Upper lobe of right lung (tissue), 1 donor: Measurements from ENCODE around the gene CDPF1. TPM values are rescaled to one million over a fixed set of nuclear protein-coding genes. Genes with fewer than 3 reads are reported as not detected.

Source experiments
- ATAC-seq: fragments of 200-7000 bp; cut with Tn5 transposase; one replicate; pipeline ENCODE4 v1.9.1; 2020; ENCODE audit warnings: mild to moderate bottlenecking, moderate library complexity
- DNase-seq: peaks from one replicate; pipeline ENCODE4 v3.0.0-alpha.2; 2020
- H3K27ac ChIP-seq: fragments of 200-600 bp; one replicate; pipeline ENCODE4 v1.8.0; 2022
- H3K27me3 ChIP-seq: fragments of 200-600 bp; one replicate; pipeline ENCODE4 v1.8.0; 2022; ENCODE audit warnings: mild to moderate bottlenecking
- H3K36me3 ChIP-seq: fragments of 200-600 bp; one replicate; pipeline ENCODE4 v1.8.0; 2022
- H3K4me1 ChIP-seq: fragments of 200-600 bp; one replicate; pipeline ENCODE4 v1.8.0; 2022
- H3K4me3 ChIP-seq: fragments of 200-600 bp; one replicate; pipeline ENCODE4 v1.8.0; 2022; ENCODE audit warnings: mild to moderate bottlenecking
- H3K9me3 ChIP-seq: fragments of 200-600 bp; one replicate; pipeline ENCODE4 v1.8.0; 2022
- CTCF ChIP-seq: fragments of 200-600 bp; IDR thresholded peaks from one replicate; pipeline ENCODE4 v1.8.0; 2022; ENCODE audit warnings: antibody characterized with exemption
- intact Hi-C: fragments of 100-400 bp; cut with DNase I; formaldehyde crosslinking; loops from one replicate; pipeline ENCODE4 v1.11.0; 2022
- total RNA-seq: library from RNA; stranded (reverse); fragmentation: NEBNext Ultra II Directional; extraction: Animal tissue kit (Norgen Biotek cat#: 25700); gene quantifications from one replicate; pipeline ENCODE4 v1.2.1, GENCODE V29; 2021
- donor health status: DM: no; HTN: yes; CAD: no; lungs with severe emphysema.

CDPF1 gene
- total RNA-seq, 1 donor from 2014 or later: 9.0 TPM

DNA sequence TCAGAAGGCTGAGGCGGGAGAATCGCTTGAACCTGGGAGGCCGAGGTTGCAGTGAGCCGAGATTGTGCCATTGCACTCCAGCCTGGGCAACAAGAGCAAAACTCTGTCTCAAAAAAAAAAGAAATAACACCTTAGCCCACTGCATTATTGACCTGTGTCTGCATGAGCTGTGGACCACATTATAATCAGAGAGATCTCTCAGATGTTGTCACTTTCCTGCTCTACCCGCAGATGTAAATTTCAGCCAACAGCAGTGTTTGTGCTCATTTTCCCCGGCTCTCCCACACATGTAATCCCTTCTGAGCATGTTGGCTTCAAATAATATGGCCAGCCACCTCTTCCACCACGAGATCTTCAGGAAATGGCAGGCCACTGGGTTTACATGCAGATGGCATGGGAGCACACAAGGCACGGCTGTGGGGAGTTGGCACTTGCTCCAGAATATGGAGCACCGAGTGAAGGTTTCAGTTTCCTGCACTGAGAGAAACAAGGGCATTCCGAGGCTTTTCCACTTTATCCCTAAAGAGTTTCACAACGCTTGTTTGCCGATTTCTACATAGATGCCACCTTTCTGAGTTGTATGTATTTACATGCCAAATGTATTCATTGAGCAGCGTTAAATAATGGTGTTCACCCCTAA lies 19.7 kb downstream of the CDPF1 start:
- intact Hi-C loops: no loop called here
- no peak for ATAC-seq
- H3K36me3 ChIP-seq: peaks cover 18% of the 10 kb centered on the region

GRCh38 chr22:46229701-46230100 lies 20.4 kb downstream of the CDPF1 start:
- H3K4me3 ChIP-seq: no peak overlapping the region
- H3K27ac ChIP-seq: no peak overlapping the region
- TF ChIP-seq CTCF: no peak
- intact Hi-C loops: no loop called here
- no peak for DNase-seq
- no peaks in the 10 kb centered on the region for H3K9me3 ChIP-seq
- H3K36me3 ChIP-seq: peaks cover 14% of the 10 kb centered on the region
- no peaks in the 10 kb centered on the region for H3K27me3 ChIP-seq
- no peaks in the 10 kb centered on the region for H3K4me1 ChIP-seq
- ATAC-seq: no peak

More for the DNA sequence above, 19.7 kb downstream of the CDPF1 start:
- no peak for DNase-seq
- TF ChIP-seq CTCF: no peak
- no peak overlapping the region for H3K27ac ChIP-seq
- no peaks in the 10 kb centered on the region for H3K4me1 ChIP-seq
- no peak overlapping the region for H3K4me3 ChIP-seq
- H3K27me3 ChIP-seq: no peaks in the 10 kb centered on the region
- H3K9me3 ChIP-seq: no peaks in the 10 kb centered on the region

- TF ChIP-seq CTCF: no peak
- intact Hi-C loops: no loop called here
- Histone ChIP-seq H3K36me3 (peaks cover 16% of the 10 kb centered on the region), H3K9me3 (no peaks in the 10 kb centered on the region), H3K4me3 (no peak overlapping the region), H3K4me1 (no peaks in the 10 kb centered on the region), H3K27me3 (no peaks in the 10 kb centered on the region), H3K27ac (no peak overlapping the region)
- DNase-seq (no peak), ATAC-seq (no peak)
These were observed 23.5 kb downstream of the CDPF1 start for GRCh38 chr22:46226577-46226976.

- H3K4me1 ChIP-seq: no peaks in the 10 kb centered on the region
- ATAC-seq: peak; percentile 28
- H3K27ac ChIP-seq: no peak overlapping the region
- intact Hi-C loops: no loop called here
- no peaks in the 10 kb centered on the region for H3K9me3 ChIP-seq
- no peak overlapping the region for H3K4me3 ChIP-seq
- no peaks in the 10 kb centered on the region for H3K27me3 ChIP-seq
- no peak for DNase-seq
- no peak for TF ChIP-seq CTCF
- H3K36me3 ChIP-seq: peaks cover 23% of the 10 kb centered on the region
These were observed 24.5 kb downstream of the CDPF1 start for GRCh38 chr22:46225631-46226030.

- no peaks in the 10 kb centered on the region for H3K27me3 ChIP-seq
- no peaks in the 10 kb centered on the region for H3K9me3 ChIP-seq
- H3K4me3 ChIP-seq: no peak overlapping the region
- H3K4me1 ChIP-seq: no peaks in the 10 kb centered on the region
- ATAC-seq: no peak
- TF ChIP-seq CTCF: no peak
- DNase-seq: no peak
- H3K27ac ChIP-seq: no peak overlapping the region
- peaks cover 31% of the 10 kb centered on the region for H3K36me3 ChIP-seq
- intact Hi-C loops: no loop called here
These were observed 25.2 kb downstream of the CDPF1 start for GRCh38 chr22:46224898-46225290.
